ENCODE data around the gene GALNS. TPM values are rescaled to one million over a fixed set of nuclear protein-coding genes. Genes with fewer than 3 reads are reported as not detected.
"Not testable (repeated sequence)": the region's sequence is repeated elsewhere in the genome, so short reads cannot be mapped to it uniquely, and the experiment has no call there.

GALNS gene
- total and polyA plus RNA-seq, 9 donors = 14.0 to 40.4 (median 21.6) TPM

GRCh38 chr16:88772871-88773811 lies 83.6 kb downstream of the GALNS start:
- WGBS, 3 donors = 9 to 21% (median 15%) methylated on average over 27 to 29 of the region's 29 CpGs
- H3K9me3 ChIP-seq = no peaks in the 10 kb centered on the region
- no peaks in the 10 kb centered on the region for H3K27me3 ChIP-seq
- intact Hi-C loops (cut with DNase I) = no loop called here
- H3K27ac ChIP-seq = peak overlapping the region; percentile 21 to 48
- no peak overlapping the region for H3K4me3 ChIP-seq
- H3K4me1 ChIP-seq (ENCODE audit: insufficient read depth) = peaks cover 44% of the 10 kb centered on the region
- DNase-seq = peak; percentile 58 to 81 (median 75)
- no peaks in the 10 kb centered on the region for H3K36me3 ChIP-seq
- TF ChIP-seq EP300 (IDR thresholded peaks at IDR 0.05) (no peak), POLR2A (IDR thresholded peaks at IDR 0.05) (no peak)
- TF ChIP-seq, protein P1, sequence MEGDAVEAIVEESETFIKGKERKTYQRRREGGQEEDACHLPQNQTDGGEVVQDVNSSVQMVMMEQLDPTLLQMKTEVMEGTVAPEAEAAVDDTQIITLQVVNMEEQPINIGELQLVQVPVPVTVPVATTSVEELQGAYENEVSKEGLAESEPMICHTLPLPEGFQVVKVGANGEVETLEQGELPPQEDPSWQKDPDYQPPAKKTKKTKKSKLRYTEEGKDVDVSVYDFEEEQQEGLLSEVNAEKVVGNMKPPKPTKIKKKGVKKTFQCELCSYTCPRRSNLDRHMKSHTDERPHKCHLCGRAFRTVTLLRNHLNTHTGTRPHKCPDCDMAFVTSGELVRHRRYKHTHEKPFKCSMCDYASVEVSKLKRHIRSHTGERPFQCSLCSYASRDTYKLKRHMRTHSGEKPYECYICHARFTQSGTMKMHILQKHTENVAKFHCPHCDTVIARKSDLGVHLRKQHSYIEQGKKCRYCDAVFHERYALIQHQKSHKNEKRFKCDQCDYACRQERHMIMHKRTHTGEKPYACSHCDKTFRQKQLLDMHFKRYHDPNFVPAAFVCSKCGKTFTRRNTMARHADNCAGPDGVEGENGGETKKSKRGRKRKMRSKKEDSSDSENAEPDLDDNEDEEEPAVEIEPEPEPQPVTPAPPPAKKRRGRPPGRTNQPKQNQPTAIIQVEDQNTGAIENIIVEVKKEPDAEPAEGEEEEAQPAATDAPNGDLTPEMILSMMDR (IDR thresholded peaks at IDR 0.05) = no peak

DNA sequence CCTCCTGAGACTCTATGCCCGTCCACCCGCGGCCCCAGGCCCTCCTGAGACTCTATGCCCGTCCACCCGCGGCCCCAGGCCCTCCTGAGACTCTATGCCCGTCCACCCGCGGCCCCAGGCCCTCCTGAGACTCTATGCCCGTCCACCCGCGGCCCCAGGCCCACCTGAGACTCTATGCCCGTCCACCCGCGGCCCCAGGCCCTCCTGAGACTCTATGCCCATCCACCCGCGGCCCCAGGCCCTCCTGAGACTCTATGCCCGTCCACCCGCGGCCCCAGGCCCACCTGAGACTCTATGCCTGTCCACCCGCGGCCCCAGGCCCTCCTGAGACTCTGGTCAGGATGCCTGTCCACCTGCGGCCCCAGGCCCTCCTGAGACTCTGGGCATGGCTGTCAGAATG lies 85.0 kb downstream of the GALNS start:
- H3K4me3 ChIP-seq; H3K27ac ChIP-seq; intact Hi-C loops (cut with DNase I); H3K36me3 ChIP-seq; DNase-seq; H3K9me3 ChIP-seq; H3K27me3 ChIP-seq: not testable (repeated sequence)
- peaks cover 52% of the 10 kb centered on the region for H3K4me1 ChIP-seq (ENCODE audit: insufficient read depth)
- WGBS, 3 donors = 80 to 98% (median 93%) methylated on average over 1 to 17 of the region's 23 CpGs

- Histone ChIP-seq H3K36me3 (no peaks in the 10 kb centered on the region), H3K27me3 (no peaks in the 10 kb centered on the region), H3K4me1 (ENCODE audit: insufficient read depth) (peaks cover 52% of the 10 kb centered on the region), H3K9me3 (no peaks in the 10 kb centered on the region), H3K27ac (no peak overlapping the region), H3K4me3 (no peak overlapping the region)
- no peak for DNase-seq
- TF ChIP-seq EP300 (IDR thresholded peaks at IDR 0.05) = no peak
- no peak for TF ChIP-seq POLR2A (IDR thresholded peaks at IDR 0.05)
- TF ChIP-seq, protein P1 (IDR thresholded peaks at IDR 0.05) = no peak
- WGBS, 3 donors = 86 to 90% (median 87%) methylated on average over 17 to 19 of the region's 19 CpGs
- intact Hi-C loops (cut with DNase I) = no loop called here
Observed at GRCh38 chr16:88771294-88771772, 85.4 kb downstream of the GALNS start.

- intact Hi-C loops (cut with DNase I) = no loop called here
- DNase-seq = no peak
- Histone ChIP-seq H3K27me3 (no peaks in the 10 kb centered on the region), H3K36me3 (no peaks in the 10 kb centered on the region), H3K27ac (no peak overlapping the region), H3K9me3 (no peaks in the 10 kb centered on the region), H3K4me3 (peak overlapping the region; percentile 5), H3K4me1 (ENCODE audit: insufficient read depth) (peaks cover 52% of the 10 kb centered on the region)
- TF ChIP-seq, protein P1 (IDR thresholded peaks at IDR 0.05) = no peak
- no peak for TF ChIP-seq EP300 (IDR thresholded peaks at IDR 0.05)
- TF ChIP-seq POLR2A (IDR thresholded peaks at IDR 0.05) = no peak
- WGBS, 3 donors = 56 to 70% (median 60%) methylated on average over 41 of the region's 41 CpGs
Observed at GRCh38 chr16:88770461-88771293, 86.1 kb downstream of the GALNS start.
